OCI-LY1 (cell line): ENCODE measurements around the gene PTHLH.

Experiments used
- H2AFZ ChIP-seq: fragments of 200-600 bp; sonication (generic), shearing (Covaris generic); 2 replicates; pipeline ENCODE4 v1.6.0; 2014; ENCODE audit warnings: antibody characterized with exemption, mild to moderate bottlenecking, low read length
- H3F3A ChIP-seq: fragments of 200-600 bp; sonication (generic), shearing (Covaris generic); 2 replicates; pipeline ENCODE4 v1.6.0; 2014; ENCODE audit warnings: mild to moderate bottlenecking, antibody characterized with exemption, low read length, moderate library complexity; ENCODE audit not compliant: insufficient read depth
- H3K27ac ChIP-seq: fragments of 200-600 bp; sonication (generic); 2 replicates; pipeline ENCODE4 v1.5.1; 2014; ENCODE audit warnings: low read length, mixed run types, mild to moderate bottlenecking, low read depth; ENCODE audit not compliant: poor library complexity, severe bottlenecking
- H3K27me3 ChIP-seq: fragments of 200-600 bp; sonication (generic); 2 replicates; pipeline ENCODE4 v1.6.0; 2014; ENCODE audit warnings: antibody characterized with exemption, mild to moderate bottlenecking, low read length, moderate library complexity; ENCODE audit not compliant: insufficient read depth
- H3K36me3 ChIP-seq: fragments of 200-600 bp; sonication (generic); 2 replicates; pipeline ENCODE4 v1.6.1; 2014; ENCODE audit warnings: mild to moderate bottlenecking, antibody characterized with exemption, low read length, moderate library complexity, mixed read lengths; ENCODE audit not compliant: insufficient read depth
- H3K4me1 ChIP-seq: fragments of 200-600 bp; sonication (generic); 2 replicates; pipeline ENCODE4 v1.5.1; 2014; ENCODE audit warnings: mild to moderate bottlenecking, low read length, moderate library complexity; ENCODE audit not compliant: insufficient read depth, severe bottlenecking
- H3K4me2 ChIP-seq: fragments of 200-600 bp; sonication (generic), shearing (Covaris generic); 2 replicates; pipeline ENCODE4 v1.6.1; 2014; ENCODE audit warnings: low read length
- H3K4me3 ChIP-seq: fragments of 200-600 bp; sonication (generic); 2 replicates; pipeline ENCODE4 v1.5.1; 2014; ENCODE audit warnings: low read length, low read depth, mild to moderate bottlenecking, mixed read lengths; ENCODE audit not compliant: poor library complexity, severe bottlenecking
- H3K79me2 ChIP-seq: fragments of 200-600 bp; shearing (Covaris generic); 2 replicates; pipeline ENCODE4 v1.6.1; 2016; ENCODE audit warnings: mixed run types, low read length, mixed read lengths; ENCODE audit not compliant: insufficient read depth
- H3K9ac ChIP-seq: fragments of 200-600 bp; sonication (generic), shearing (Covaris generic); 2 replicates; pipeline ENCODE4 v1.6.1; 2014; ENCODE audit warnings: mild to moderate bottlenecking, low read length, mixed read lengths
- H3K9me2 ChIP-seq: fragments of 200-600 bp; sonication (generic), shearing (Covaris generic); 2 replicates; pipeline ENCODE4 v1.6.1; 2014; ENCODE audit warnings: low read depth, mild to moderate bottlenecking, low read length, mixed read lengths
- H3K9me3 ChIP-seq: fragments of 200-600 bp; shearing (Covaris generic); 2 replicates; pipeline ENCODE4 v1.6.1; 2014; ENCODE audit warnings: low read length, mixed read lengths
- H4K20me1 ChIP-seq: fragments of 200-600 bp; sonication (generic), shearing (Covaris generic); 2 replicates; pipeline ENCODE4 v1.6.0; 2016; ENCODE audit warnings: mild to moderate bottlenecking, low read length; ENCODE audit not compliant: insufficient read depth
- EZH2 ChIP-seq: fragments of 200-600 bp; sonication (generic), shearing (Covaris generic); IDR thresholded peaks from 2 replicates; pipeline ENCODE4 v1.8.0; 2017; ENCODE audit warnings: borderline replicate concordance, mixed run types, mild to moderate bottlenecking, antibody characterized with exemption, low read length, moderate library complexity, mixed read lengths
- TF ChIP-seq, protein P1 (sequence below): fragments of 200-600 bp; sonication (generic), shearing (Covaris generic); IDR thresholded peaks from 2 replicates; pipeline ENCODE4 v1.5.1; 2017; ENCODE audit warnings: mild to moderate bottlenecking, antibody characterized with exemption, low read length, moderate library complexity, mixed read lengths

The PTHLH gene

GRCh38 chr12:27924350-27925135 lies 48.0 kb downstream of the PTHLH start:
- H3K36me3 ChIP-seq = no peaks in the 10 kb centered on the region
- no peaks in the 10 kb centered on the region for H4K20me1 ChIP-seq
- TF ChIP-seq EZH2 = no peak
- TF ChIP-seq, protein P1, sequence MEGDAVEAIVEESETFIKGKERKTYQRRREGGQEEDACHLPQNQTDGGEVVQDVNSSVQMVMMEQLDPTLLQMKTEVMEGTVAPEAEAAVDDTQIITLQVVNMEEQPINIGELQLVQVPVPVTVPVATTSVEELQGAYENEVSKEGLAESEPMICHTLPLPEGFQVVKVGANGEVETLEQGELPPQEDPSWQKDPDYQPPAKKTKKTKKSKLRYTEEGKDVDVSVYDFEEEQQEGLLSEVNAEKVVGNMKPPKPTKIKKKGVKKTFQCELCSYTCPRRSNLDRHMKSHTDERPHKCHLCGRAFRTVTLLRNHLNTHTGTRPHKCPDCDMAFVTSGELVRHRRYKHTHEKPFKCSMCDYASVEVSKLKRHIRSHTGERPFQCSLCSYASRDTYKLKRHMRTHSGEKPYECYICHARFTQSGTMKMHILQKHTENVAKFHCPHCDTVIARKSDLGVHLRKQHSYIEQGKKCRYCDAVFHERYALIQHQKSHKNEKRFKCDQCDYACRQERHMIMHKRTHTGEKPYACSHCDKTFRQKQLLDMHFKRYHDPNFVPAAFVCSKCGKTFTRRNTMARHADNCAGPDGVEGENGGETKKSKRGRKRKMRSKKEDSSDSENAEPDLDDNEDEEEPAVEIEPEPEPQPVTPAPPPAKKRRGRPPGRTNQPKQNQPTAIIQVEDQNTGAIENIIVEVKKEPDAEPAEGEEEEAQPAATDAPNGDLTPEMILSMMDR = no peak
- H3K4me1 ChIP-seq = peaks cover 5% of the 10 kb centered on the region
- H3K4me2 ChIP-seq = no peak overlapping the region
- H3K79me2 ChIP-seq = no peaks in the 10 kb centered on the region
- no peak overlapping the region for H3K9ac ChIP-seq
- H3K4me3 ChIP-seq = no peak overlapping the region
- H3F3A ChIP-seq = no peaks in the 10 kb centered on the region
- no peaks in the 10 kb centered on the region for H3K9me2 ChIP-seq
- H3K27me3 ChIP-seq = no peaks in the 10 kb centered on the region
- no peaks in the 10 kb centered on the region for H3K9me3 ChIP-seq
- H3K27ac ChIP-seq = no peak overlapping the region
- no peak overlapping the region for H2AFZ ChIP-seq

- no peak overlapping the region for H3K9ac ChIP-seq
- H3K9me2 ChIP-seq = no peaks in the 10 kb centered on the region
- no peak overlapping the region for H3K27ac ChIP-seq
- H4K20me1 ChIP-seq = no peaks in the 10 kb centered on the region
- no peaks in the 10 kb centered on the region for H3K27me3 ChIP-seq
- H3K4me3 ChIP-seq = no peak overlapping the region
- H3F3A ChIP-seq = no peaks in the 10 kb centered on the region
- TF ChIP-seq EZH2 = no peak
- TF ChIP-seq, protein P1 = no peak
- no peaks in the 10 kb centered on the region for H3K9me3 ChIP-seq
- H3K79me2 ChIP-seq = no peaks in the 10 kb centered on the region
- H2AFZ ChIP-seq = no peak overlapping the region
- no peaks in the 10 kb centered on the region for H3K36me3 ChIP-seq
- H3K4me1 ChIP-seq = peaks cover 14% of the 10 kb centered on the region
- H3K4me2 ChIP-seq = no peak overlapping the region
Observed at GRCh38 chr12:27922531-27923139, 49.9 kb downstream of the PTHLH start.

GRCh38 chr12:27919671-27920235 lies 52.8 kb downstream of the PTHLH start:
- no peak overlapping the region for H2AFZ ChIP-seq

More at GRCh38 chr12:27919671-27920235, 52.8 kb downstream of the PTHLH start:
- TF ChIP-seq, protein P1 = no peak
- no peak for TF ChIP-seq EZH2
- H3K9ac ChIP-seq = no peak overlapping the region
- H3K4me3 ChIP-seq = no peak overlapping the region
- H3K36me3 ChIP-seq = no peaks in the 10 kb centered on the region
- no peak overlapping the region for H3K27ac ChIP-seq
- no peaks in the 10 kb centered on the region for H3F3A ChIP-seq
- no peak overlapping the region for H3K4me2 ChIP-seq
- no peaks in the 10 kb centered on the region for H3K9me3 ChIP-seq
- no peaks in the 10 kb centered on the region for H3K79me2 ChIP-seq
- peaks cover 22% of the 10 kb centered on the region for H3K4me1 ChIP-seq
- no peaks in the 10 kb centered on the region for H3K9me2 ChIP-seq
- no peaks in the 10 kb centered on the region for H4K20me1 ChIP-seq
- no peaks in the 10 kb centered on the region for H3K27me3 ChIP-seq
